Measurements from ENCODE around the gene GZMB. TPM values are rescaled to one million over a fixed set of nuclear protein-coding genes. Genes with fewer than 3 reads are reported as not detected.

The GZMB gene
- total RNA-seq, 1 donor from 2014 or later, result not detected

DNA sequence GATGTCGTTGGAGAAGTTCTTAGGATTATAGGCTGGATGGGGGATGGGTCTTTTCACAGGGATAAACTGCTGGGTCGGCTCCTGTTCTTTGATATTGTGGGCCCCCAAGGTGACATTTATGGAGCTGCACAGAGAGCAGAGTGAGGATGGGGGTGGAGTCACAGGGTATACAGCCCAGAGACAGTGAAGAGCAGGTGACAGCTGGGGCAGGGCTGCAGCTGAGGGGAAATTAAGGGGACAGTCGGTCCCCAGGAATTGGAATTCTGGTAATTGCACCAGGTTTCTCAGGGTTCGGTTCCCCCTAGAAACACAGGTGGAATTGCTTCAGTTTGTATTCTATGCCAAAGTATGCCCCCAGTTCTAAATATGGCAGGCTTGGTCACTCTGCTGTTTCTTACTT, 1.7 kb downstream of the GZMB start:
- Histone ChIP-seq H3K9me3 (ENCODE audit: low read depth) (peaks cover 3% of the 10 kb centered on the region), H3K9ac (no peak overlapping the region), H3K27ac (no peak overlapping the region), H4K20me1 (ENCODE audit: low read depth) (no peaks in the 10 kb centered on the region), H3K79me2 (ENCODE audit: low read depth) (no peaks in the 10 kb centered on the region), H3K27me3 (no peaks in the 10 kb centered on the region), H2AFZ (replicated peaks) (no peak overlapping the region), H3K4me2 (no peak overlapping the region), H3K4me3 (no peak overlapping the region), H3K36me3 (no peaks in the 10 kb centered on the region), H3K4me1 (no peaks in the 10 kb centered on the region), H3F3A (ENCODE audit: low read depth) (no peaks in the 10 kb centered on the region)
- DNase-seq (ENCODE audit: low spot score), result no peak
- TF ChIP-seq, protein P1, sequence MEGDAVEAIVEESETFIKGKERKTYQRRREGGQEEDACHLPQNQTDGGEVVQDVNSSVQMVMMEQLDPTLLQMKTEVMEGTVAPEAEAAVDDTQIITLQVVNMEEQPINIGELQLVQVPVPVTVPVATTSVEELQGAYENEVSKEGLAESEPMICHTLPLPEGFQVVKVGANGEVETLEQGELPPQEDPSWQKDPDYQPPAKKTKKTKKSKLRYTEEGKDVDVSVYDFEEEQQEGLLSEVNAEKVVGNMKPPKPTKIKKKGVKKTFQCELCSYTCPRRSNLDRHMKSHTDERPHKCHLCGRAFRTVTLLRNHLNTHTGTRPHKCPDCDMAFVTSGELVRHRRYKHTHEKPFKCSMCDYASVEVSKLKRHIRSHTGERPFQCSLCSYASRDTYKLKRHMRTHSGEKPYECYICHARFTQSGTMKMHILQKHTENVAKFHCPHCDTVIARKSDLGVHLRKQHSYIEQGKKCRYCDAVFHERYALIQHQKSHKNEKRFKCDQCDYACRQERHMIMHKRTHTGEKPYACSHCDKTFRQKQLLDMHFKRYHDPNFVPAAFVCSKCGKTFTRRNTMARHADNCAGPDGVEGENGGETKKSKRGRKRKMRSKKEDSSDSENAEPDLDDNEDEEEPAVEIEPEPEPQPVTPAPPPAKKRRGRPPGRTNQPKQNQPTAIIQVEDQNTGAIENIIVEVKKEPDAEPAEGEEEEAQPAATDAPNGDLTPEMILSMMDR (IDR thresholded peaks at IDR 0.05), result no peak
- H3K27ac Mint-ChIP-seq, result no peak overlapping the region
- H3K27me3 Mint-ChIP-seq (ENCODE audit: insufficient read depth, low read depth), result peaks cover 2% of the 10 kb centered on the region
- no peaks in the 10 kb centered on the region for H3K4me1 Mint-ChIP-seq
- peaks cover 2% of the 10 kb centered on the region for H3K9me3 Mint-ChIP-seq
- H3K4me3 Mint-ChIP-seq, result no peak overlapping the region
- H3K36me3 Mint-ChIP-seq, result no peaks in the 10 kb centered on the region

DNA sequence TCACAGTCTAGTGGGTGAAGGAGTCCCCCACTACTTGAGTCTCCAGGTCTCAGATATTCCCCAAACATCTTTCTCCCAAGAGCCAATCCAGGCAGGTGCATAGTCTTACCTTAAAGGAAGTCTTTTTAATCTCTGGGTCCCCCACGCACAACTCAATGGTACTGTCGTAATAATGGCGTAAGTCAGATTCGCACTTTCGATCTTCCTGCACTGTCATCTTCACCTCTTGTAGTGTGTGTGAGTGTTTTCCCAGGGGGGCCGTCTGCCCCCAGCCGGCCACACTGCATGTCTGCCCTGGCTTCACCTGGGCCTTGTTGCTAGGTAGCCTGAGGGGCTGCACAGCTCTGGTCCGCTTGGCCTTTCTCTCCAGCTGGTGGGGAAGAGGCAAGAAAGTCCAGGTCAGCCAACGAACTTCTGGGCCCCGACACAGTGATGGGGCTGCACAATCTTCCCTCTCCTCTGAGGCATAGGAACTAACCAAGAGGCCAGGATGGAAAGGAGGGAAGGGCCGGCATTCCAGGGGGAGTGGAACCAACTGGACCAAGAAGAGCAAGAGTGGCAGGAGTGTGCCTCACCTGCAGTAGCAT, 2.1 kb downstream of the GZMB start:
- Histone ChIP-seq H3K9me3 (ENCODE audit: low read depth) (peaks cover 3% of the 10 kb centered on the region), H3F3A (ENCODE audit: low read depth) (no peaks in the 10 kb centered on the region), H4K20me1 (ENCODE audit: low read depth) (no peaks in the 10 kb centered on the region), H3K4me3 (no peak overlapping the region), H3K27ac (no peak overlapping the region), H3K4me2 (no peak overlapping the region), H3K4me1 (no peaks in the 10 kb centered on the region), H3K79me2 (ENCODE audit: low read depth) (no peaks in the 10 kb centered on the region), H3K27me3 (no peaks in the 10 kb centered on the region), H3K36me3 (no peaks in the 10 kb centered on the region), H3K9ac (no peak overlapping the region), H2AFZ (replicated peaks) (no peak overlapping the region)
- no peak for DNase-seq (ENCODE audit: low spot score)
- H3K9me3 Mint-ChIP-seq, result peaks cover 2% of the 10 kb centered on the region
- H3K27ac Mint-ChIP-seq, result no peak overlapping the region
- H3K4me1 Mint-ChIP-seq, result no peaks in the 10 kb centered on the region
- peaks cover 2% of the 10 kb centered on the region for H3K27me3 Mint-ChIP-seq (ENCODE audit: insufficient read depth, low read depth)
- H3K4me3 Mint-ChIP-seq, result no peak overlapping the region
- no peaks in the 10 kb centered on the region for H3K36me3 Mint-ChIP-seq
- TF ChIP-seq, protein P1 (IDR thresholded peaks at IDR 0.05), result no peak
- TF ChIP-seq EZH2 (IDR thresholded peaks at IDR 0.05), result no peak
- no peak for TF ChIP-seq EZH2phosphoT487 (IDR thresholded peaks at IDR 0.05)

DNA sequence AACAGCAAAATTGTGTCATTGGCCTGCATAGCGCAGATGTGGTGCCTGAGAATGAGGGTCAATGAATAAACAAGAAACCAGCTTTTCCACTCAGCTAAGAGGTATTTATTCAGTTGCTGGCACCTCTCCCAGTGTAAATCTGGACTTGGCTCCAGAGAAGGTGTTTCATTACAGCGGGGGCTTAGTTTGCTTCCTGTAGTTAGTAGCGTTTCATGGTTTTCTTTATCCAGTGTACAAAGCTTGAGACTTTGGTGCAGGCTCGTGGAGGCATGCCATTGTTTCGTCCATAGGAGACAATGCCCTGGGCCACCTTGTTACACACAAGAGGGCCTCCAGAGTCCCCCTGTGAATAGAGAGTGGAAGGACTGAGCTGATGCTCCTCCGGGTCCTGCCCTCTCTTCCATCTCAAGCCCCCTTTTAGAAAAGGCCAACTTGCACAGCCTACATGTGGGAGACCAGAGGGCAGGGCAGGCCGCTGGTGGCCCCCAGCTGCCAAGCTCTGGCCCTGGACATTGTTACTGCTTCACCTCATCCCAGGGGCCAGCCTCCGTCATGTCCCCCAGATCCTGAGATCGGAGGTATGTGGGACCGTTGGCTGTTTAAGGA, 3.0 kb downstream of the GZMB start:
- Mint-ChIP-seq H3K27ac (no peak overlapping the region), H3K9me3 (no peaks in the 10 kb centered on the region), H3K4me3 (no peak overlapping the region), H3K36me3 (no peaks in the 10 kb centered on the region), H3K27me3 (ENCODE audit: insufficient read depth, low read depth) (peaks cover 2% of the 10 kb centered on the region), H3K4me1 (no peaks in the 10 kb centered on the region)
- peaks cover 2% of the 10 kb centered on the region for H3K9me3 ChIP-seq (ENCODE audit: low read depth)
- H3K9ac ChIP-seq, result no peak overlapping the region
- no peaks in the 10 kb centered on the region for H4K20me1 ChIP-seq (ENCODE audit: low read depth)
- DNase-seq (ENCODE audit: low spot score), result no peak
- H3K36me3 ChIP-seq, result no peaks in the 10 kb centered on the region
- no peak overlapping the region for H3K4me3 ChIP-seq
- H3F3A ChIP-seq (ENCODE audit: low read depth), result no peaks in the 10 kb centered on the region
- H3K4me2 ChIP-seq, result no peak overlapping the region
- no peaks in the 10 kb centered on the region for H3K79me2 ChIP-seq (ENCODE audit: low read depth)
- H3K4me1 ChIP-seq, result no peaks in the 10 kb centered on the region
- no peaks in the 10 kb centered on the region for H3K27me3 ChIP-seq
- TF ChIP-seq, protein P1 (IDR thresholded peaks at IDR 0.05), result no peak
- TF ChIP-seq EZH2phosphoT487 (IDR thresholded peaks at IDR 0.05) (no peak), EZH2 (IDR thresholded peaks at IDR 0.05) (no peak)
- H3K27ac ChIP-seq, result no peak overlapping the region
- H2AFZ ChIP-seq (replicated peaks), result no peak overlapping the region
